ENCODE results near the gene TAF3. TPM values are rescaled to one million over a fixed set of nuclear protein-coding genes. Genes with fewer than 3 reads are reported as not detected.

Gene TAF3
- polyA plus RNA-seq, 1 donor, result 5.0 TPM

DNA sequence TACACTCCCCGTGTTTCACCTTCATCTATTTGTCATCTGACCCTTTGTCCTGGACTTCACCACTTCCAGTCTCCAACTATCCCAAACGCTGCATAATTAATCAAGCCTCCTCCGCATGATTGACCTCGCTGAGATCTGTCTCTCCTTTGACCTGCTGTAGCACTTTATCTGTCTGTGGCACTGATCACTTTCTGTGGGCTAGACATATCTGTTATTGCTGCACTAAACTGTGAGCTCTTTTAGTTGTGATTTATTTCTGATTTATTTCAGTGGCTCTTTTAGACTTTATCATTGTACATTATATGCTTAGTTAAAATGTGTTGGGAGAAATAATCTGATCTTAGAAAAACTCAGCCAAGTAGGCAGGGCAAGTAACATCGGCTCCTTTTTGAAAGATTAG, 144.3 kb downstream of the TAF3 start:
- H3K27me3 ChIP-seq (ENCODE audit: control insufficient read depth, insufficient read depth, low read length), result no peaks in the 10 kb centered on the region
- no peak overlapping the region for H3K27ac ChIP-seq (ENCODE audit: low read length)
- no peak overlapping the region for H3K4me3 ChIP-seq (ENCODE audit: low read length)
- H3K4me1 ChIP-seq (ENCODE audit: control insufficient read depth, insufficient read depth, low read length), result no peaks in the 10 kb centered on the region
- DNase-seq, result no peak
- WGBS (ENCODE audit: insufficient coverage, low lambda C conversion rate), result 50% methylated on average over 1 of the region's 5 CpGs
- H3K9me3 ChIP-seq (ENCODE audit: control insufficient read depth, low read depth, low read length), result no peaks in the 10 kb centered on the region
- peaks cover 16% of the 10 kb centered on the region for H3K36me3 ChIP-seq (ENCODE audit: control insufficient read depth, insufficient read depth, low read length)

- no peak overlapping the region for H3K4me3 ChIP-seq (ENCODE audit: low read length)
- H3K36me3 ChIP-seq (ENCODE audit: control insufficient read depth, insufficient read depth, low read length), result peaks cover 16% of the 10 kb centered on the region
- DNase-seq, result no peak
- no peaks in the 10 kb centered on the region for H3K27me3 ChIP-seq (ENCODE audit: control insufficient read depth, insufficient read depth, low read length)
- H3K4me1 ChIP-seq (ENCODE audit: control insufficient read depth, insufficient read depth, low read length), result no peaks in the 10 kb centered on the region
- WGBS (ENCODE audit: insufficient coverage, low lambda C conversion rate), result 96% methylated on average over 2 of the region's 2 CpGs
- no peaks in the 10 kb centered on the region for H3K9me3 ChIP-seq (ENCODE audit: control insufficient read depth, low read depth, low read length)
- H3K27ac ChIP-seq (ENCODE audit: low read length), result no peak overlapping the region
Observed at GRCh38 chr10:7965457-7965856, 147.2 kb downstream of the TAF3 start.

DNA sequence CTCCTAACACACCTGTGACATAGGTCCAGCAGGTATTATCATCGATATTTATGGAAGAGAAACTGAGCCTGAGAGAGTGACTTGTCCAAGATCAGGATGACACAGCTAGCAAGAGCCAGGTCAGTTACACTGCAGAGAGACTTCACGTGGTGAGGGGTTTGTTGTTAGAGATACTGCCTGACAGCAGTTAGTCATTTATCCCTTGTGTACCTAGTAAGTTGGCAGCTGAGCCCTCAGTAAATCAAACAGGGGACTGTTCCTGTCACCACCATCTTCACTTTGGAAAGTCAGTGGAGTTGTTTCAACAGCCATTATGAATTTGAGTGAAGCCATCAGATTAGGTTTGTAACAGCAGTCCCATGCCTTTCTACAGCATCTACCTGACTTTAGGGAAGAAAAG, 148.7 kb downstream of the TAF3 start:
- no peak overlapping the region for H3K4me3 ChIP-seq (ENCODE audit: low read length)
- no peaks in the 10 kb centered on the region for H3K4me1 ChIP-seq (ENCODE audit: control insufficient read depth, insufficient read depth, low read length)
- no peaks in the 10 kb centered on the region for H3K27me3 ChIP-seq (ENCODE audit: control insufficient read depth, insufficient read depth, low read length)
- H3K36me3 ChIP-seq (ENCODE audit: control insufficient read depth, insufficient read depth, low read length), result peaks cover 16% of the 10 kb centered on the region
- H3K27ac ChIP-seq (ENCODE audit: low read length), result no peak overlapping the region
- H3K9me3 ChIP-seq (ENCODE audit: control insufficient read depth, low read depth, low read length), result no peaks in the 10 kb centered on the region
- DNase-seq, result no peak
- WGBS (ENCODE audit: insufficient coverage, low lambda C conversion rate), result no CpG with 5 or more reads among the region's 2 CpGs

GRCh38 chr10:7968510-7969112, 150.3 kb downstream of the TAF3 start:
- WGBS (ENCODE audit: insufficient coverage, low lambda C conversion rate), result no CpG with 5 or more reads among the region's 1 CpG
- no peaks in the 10 kb centered on the region for H3K9me3 ChIP-seq (ENCODE audit: control insufficient read depth, low read depth, low read length)
- no peaks in the 10 kb centered on the region for H3K4me1 ChIP-seq (ENCODE audit: control insufficient read depth, insufficient read depth, low read length)
- no peak overlapping the region for H3K4me3 ChIP-seq (ENCODE audit: low read length)
- no peak overlapping the region for H3K27ac ChIP-seq (ENCODE audit: low read length)
- H3K27me3 ChIP-seq (ENCODE audit: control insufficient read depth, insufficient read depth, low read length), result no peaks in the 10 kb centered on the region
- H3K36me3 ChIP-seq (ENCODE audit: control insufficient read depth, insufficient read depth, low read length), result peaks cover 16% of the 10 kb centered on the region
- DNase-seq, result no peak

- no peak overlapping the region for H3K4me3 ChIP-seq (ENCODE audit: low read length)
- no peaks in the 10 kb centered on the region for H3K9me3 ChIP-seq (ENCODE audit: control insufficient read depth, low read depth, low read length)
- H3K36me3 ChIP-seq (ENCODE audit: control insufficient read depth, insufficient read depth, low read length), result peaks cover 7% of the 10 kb centered on the region
- WGBS (ENCODE audit: insufficient coverage, low lambda C conversion rate), result 83% methylated on average over 4 of the region's 6 CpGs
- H3K27me3 ChIP-seq (ENCODE audit: control insufficient read depth, insufficient read depth, low read length), result no peaks in the 10 kb centered on the region
- H3K4me1 ChIP-seq (ENCODE audit: control insufficient read depth, insufficient read depth, low read length), result no peaks in the 10 kb centered on the region
- H3K27ac ChIP-seq (ENCODE audit: low read length), result no peak overlapping the region
- no peak for DNase-seq
Observed at GRCh38 chr10:7969623-7970022, 151.3 kb downstream of the TAF3 start.

DNA sequence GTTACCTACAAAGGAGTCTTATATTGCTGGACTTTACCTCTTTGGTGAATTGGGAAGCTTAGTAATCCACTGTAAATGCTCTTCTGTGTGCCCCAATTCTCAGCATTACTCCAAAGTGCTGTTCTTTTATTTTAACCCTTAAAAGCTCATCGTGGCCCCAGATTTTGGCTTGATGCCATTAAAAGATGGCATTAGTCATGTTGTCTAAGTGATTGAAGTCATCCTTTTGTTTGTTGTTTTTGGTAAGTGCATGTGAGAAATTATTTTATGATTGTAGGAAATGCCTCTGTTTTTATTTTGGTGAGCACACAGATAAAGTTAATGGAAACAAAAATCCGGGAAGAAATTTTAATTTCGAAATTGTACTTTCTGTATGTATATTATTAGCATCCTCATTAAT, 153.6 kb downstream of the TAF3 start:
- no peak overlapping the region for H3K27ac ChIP-seq (ENCODE audit: low read length)
- peaks cover 4% of the 10 kb centered on the region for H3K36me3 ChIP-seq (ENCODE audit: control insufficient read depth, insufficient read depth, low read length)
- no peaks in the 10 kb centered on the region for H3K4me1 ChIP-seq (ENCODE audit: control insufficient read depth, insufficient read depth, low read length)
- no peaks in the 10 kb centered on the region for H3K9me3 ChIP-seq (ENCODE audit: control insufficient read depth, low read depth, low read length)
- no peak overlapping the region for H3K4me3 ChIP-seq (ENCODE audit: low read length)
- DNase-seq, result no peak
- no peaks in the 10 kb centered on the region for H3K27me3 ChIP-seq (ENCODE audit: control insufficient read depth, insufficient read depth, low read length)
- WGBS (ENCODE audit: insufficient coverage, low lambda C conversion rate), result 96% methylated on average over 2 of the region's 3 CpGs

GRCh38 chr10:7972367-7972766, 154.1 kb downstream of the TAF3 start:
- no peak overlapping the region for H3K4me3 ChIP-seq (ENCODE audit: low read length)
- no peaks in the 10 kb centered on the region for H3K9me3 ChIP-seq (ENCODE audit: control insufficient read depth, low read depth, low read length)
- no peak for DNase-seq
- no peaks in the 10 kb centered on the region for H3K27me3 ChIP-seq (ENCODE audit: control insufficient read depth, insufficient read depth, low read length)
- 100% methylated on average over 1 of the region's 2 CpGs for WGBS (ENCODE audit: insufficient coverage, low lambda C conversion rate)
- no peaks in the 10 kb centered on the region for H3K4me1 ChIP-seq (ENCODE audit: control insufficient read depth, insufficient read depth, low read length)
- no peak overlapping the region for H3K27ac ChIP-seq (ENCODE audit: low read length)
- H3K36me3 ChIP-seq (ENCODE audit: control insufficient read depth, insufficient read depth, low read length), result no peaks in the 10 kb centered on the region

- no peak overlapping the region for H3K4me3 ChIP-seq (ENCODE audit: low read length)
Observed at GRCh38 chr10:7980196-7980595, 161.9 kb downstream of the TAF3 start.

GRCh38 chr10:7982727-7983126, 164.4 kb downstream of the TAF3 start:
- H3K27ac ChIP-seq (ENCODE audit: low read length), result no peak overlapping the region
- peaks cover 7% of the 10 kb centered on the region for H3K36me3 ChIP-seq (ENCODE audit: control insufficient read depth, insufficient read depth, low read length)
- H3K4me1 ChIP-seq (ENCODE audit: control insufficient read depth, insufficient read depth, low read length), result no peaks in the 10 kb centered on the region
- no peaks in the 10 kb centered on the region for H3K27me3 ChIP-seq (ENCODE audit: control insufficient read depth, insufficient read depth, low read length)
- WGBS (ENCODE audit: insufficient coverage, low lambda C conversion rate), result 80% methylated on average over 1 of the region's 5 CpGs
- no peaks in the 10 kb centered on the region for H3K9me3 ChIP-seq (ENCODE audit: control insufficient read depth, low read depth, low read length)
- DNase-seq, result no peak
- no peak overlapping the region for H3K4me3 ChIP-seq (ENCODE audit: low read length)

More at GRCh38 chr10:7980196-7980595, 161.9 kb downstream of the TAF3 start:
- H3K36me3 ChIP-seq (ENCODE audit: control insufficient read depth, insufficient read depth, low read length), result peaks cover 11% of the 10 kb centered on the region
- H3K9me3 ChIP-seq (ENCODE audit: control insufficient read depth, low read depth, low read length), result no peaks in the 10 kb centered on the region
- no peaks in the 10 kb centered on the region for H3K27me3 ChIP-seq (ENCODE audit: control insufficient read depth, insufficient read depth, low read length)
- DNase-seq, result peak in 1 of 2 donors; percentile 9
- no peak overlapping the region for H3K27ac ChIP-seq (ENCODE audit: low read length)
- H3K4me1 ChIP-seq (ENCODE audit: control insufficient read depth, insufficient read depth, low read length), result no peaks in the 10 kb centered on the region
- 88% methylated on average over 1 of the region's 1 CpG for WGBS (ENCODE audit: insufficient coverage, low lambda C conversion rate)

- Histone ChIP-seq H3K36me3 (ENCODE audit: control insufficient read depth, insufficient read depth, low read length) (peaks cover 4% of the 10 kb centered on the region), H3K9me3 (ENCODE audit: control insufficient read depth, low read depth, low read length) (no peaks in the 10 kb centered on the region), H3K4me1 (ENCODE audit: control insufficient read depth, insufficient read depth, low read length) (no peaks in the 10 kb centered on the region), H3K4me3 (ENCODE audit: low read length) (no peak overlapping the region), H3K27ac (ENCODE audit: low read length) (no peak overlapping the region), H3K27me3 (ENCODE audit: control insufficient read depth, insufficient read depth, low read length) (no peaks in the 10 kb centered on the region)
- no peak for DNase-seq
- WGBS (ENCODE audit: insufficient coverage, low lambda C conversion rate), result no CpG with 5 or more reads among the region's 3 CpGs
Observed at GRCh38 chr10:7984325-7984724, 166.0 kb downstream of the TAF3 start.

GRCh38 chr10:7984896-7985295, 166.6 kb downstream of the TAF3 start:
- DNase-seq, result no peak
- Histone ChIP-seq H3K4me1 (ENCODE audit: control insufficient read depth, insufficient read depth, low read length) (no peaks in the 10 kb centered on the region), H3K36me3 (ENCODE audit: control insufficient read depth, insufficient read depth, low read length) (peaks cover 4% of the 10 kb centered on the region), H3K27ac (ENCODE audit: low read length) (no peak overlapping the region), H3K9me3 (ENCODE audit: control insufficient read depth, low read depth, low read length) (no peaks in the 10 kb centered on the region), H3K4me3 (ENCODE audit: low read length) (no peak overlapping the region), H3K27me3 (ENCODE audit: control insufficient read depth, insufficient read depth, low read length) (no peaks in the 10 kb centered on the region)
- 33% methylated on average over 1 of the region's 7 CpGs for WGBS (ENCODE audit: insufficient coverage, low lambda C conversion rate)

All from large intestine (tissue), 3 donors.